GM23338 (cell line): Measurements from ENCODE around the gene NPL. TPM values are rescaled to one million over a fixed set of nuclear protein-coding genes. Genes with fewer than 3 reads are reported as not detected.

Experiments used
- ATAC-seq: fragments of 200-7000 bp; cut with Tn5 transposase; 3 replicates; pipeline ENCODE4 v1.9.1; 2020
- DNase-seq: peaks from one replicate; pipeline ENCODE4 v3.0.0-alpha.2; 2015; ENCODE audit warnings: low spot score
- H2AFZ ChIP-seq: fragments of 200-600 bp; sonication (generic); 2 replicates; pipeline ENCODE4 v1.8.0; 2016; ENCODE audit warnings: antibody characterized with exemption, mild to moderate bottlenecking, moderate library complexity
- H3F3A ChIP-seq: fragments of 200-600 bp; sonication (generic); replicated peaks from 2 replicates; pipeline ENCODE4 v1.8.0; 2017; ENCODE audit warnings: antibody characterized with exemption, mixed run types, low read depth
- H3K27ac ChIP-seq: fragments of 200-600 bp; sonication (generic); 2 replicates; pipeline ENCODE4 v1.6.1; 2016; ENCODE audit warnings: low read depth
- H3K27me3 ChIP-seq: fragments of 200-600 bp; sonication (generic); 2 replicates; pipeline ENCODE4 v1.8.0; 2016; ENCODE audit warnings: mild to moderate bottlenecking, mixed run types, moderate library complexity; ENCODE audit not compliant: insufficient read depth
- H3K36me3 ChIP-seq: fragments of 200-600 bp; sonication (generic); 2 replicates; pipeline ENCODE4 v1.8.0; 2016; ENCODE audit warnings: mild to moderate bottlenecking; ENCODE audit not compliant: insufficient read depth
- H3K4me1 ChIP-seq: fragments of 200-600 bp; sonication (generic); 2 replicates; pipeline ENCODE4 v1.8.0; 2016; ENCODE audit warnings: mild to moderate bottlenecking, moderate library complexity; ENCODE audit not compliant: insufficient read depth
- H3K4me2 ChIP-seq: fragments of 200-600 bp; sonication (generic); 2 replicates; pipeline ENCODE4 v1.7.1; 2017; ENCODE audit warnings: mixed run types
- H3K4me3 ChIP-seq: fragments of 200-600 bp; sonication (generic); 2 replicates; pipeline ENCODE4 v1.6.1; 2016; ENCODE audit warnings: mixed run types
- H3K79me2 ChIP-seq: fragments of 200-600 bp; sonication (generic); replicated peaks from 2 replicates; pipeline ENCODE4 v1.8.0; 2017; ENCODE audit warnings: mild to moderate bottlenecking; ENCODE audit not compliant: insufficient read depth
- H3K9me2 ChIP-seq: fragments of 200-600 bp; sonication (generic); 2 replicates; pipeline ENCODE4 v1.8.0; 2017; ENCODE audit not compliant: insufficient read depth
- H4K20me1 ChIP-seq: fragments of 200-600 bp; sonication (generic); replicated peaks from 2 replicates; pipeline ENCODE4 v1.8.0; 2017; ENCODE audit warnings: mild to moderate bottlenecking; ENCODE audit not compliant: insufficient read depth
- H3K27ac Mint-ChIP-seq: 2 replicates; pipeline ENCODE4 v1.8.0; 2020; ENCODE audit warnings: inconsistent platforms, mild to moderate bottlenecking, moderate library complexity, mixed read lengths
- H3K27me3 Mint-ChIP-seq: 3 replicates; pipeline ENCODE4 v1.8.0; 2022; ENCODE audit warnings: low read depth, mild to moderate bottlenecking, moderate library complexity, mixed read lengths, inconsistent platforms; ENCODE audit not compliant: insufficient read depth, poor library complexity
- H3K36me3 Mint-ChIP-seq: 3 replicates; pipeline ENCODE4 v1.8.0; 2021; ENCODE audit warnings: low read depth, mild to moderate bottlenecking, inconsistent platforms, moderate library complexity, mixed read lengths
- H3K4me1 Mint-ChIP-seq: 3 replicates; pipeline ENCODE4 v1.8.0; 2020; ENCODE audit warnings: mild to moderate bottlenecking, inconsistent platforms, mixed read lengths
- H3K4me3 Mint-ChIP-seq: 3 replicates; pipeline ENCODE4 v1.8.0; 2021; ENCODE audit warnings: moderate library complexity, mild to moderate bottlenecking, inconsistent platforms, mixed read lengths
- H3K9me3 Mint-ChIP-seq: 3 replicates; pipeline ENCODE4 v1.8.0; 2020; ENCODE audit warnings: moderate library complexity, mild to moderate bottlenecking, inconsistent platforms, mixed read lengths
- CREB1 ChIP-seq: fragments of 250-450 bp; sonication (Bioruptor Pico); IDR thresholded peaks from 2 replicates; pipeline ENCODE4 v1.5.0; 2020; ENCODE audit warnings: low read depth, mild to moderate bottlenecking, moderate library complexity
- CTCF ChIP-seq, 2 experiments: fragments of 200-600 bp in 1 of 2; sonication (generic) in 1 of 2; conservative IDR thresholded peaks; 2 replicates each; pipeline versions ENCODE4 v1.5.1 to v1.6.1; 2016 to 2017; ENCODE audit warnings: antibody characterized with exemption in 2 of 2, low read depth in 2 of 2, mild to moderate bottlenecking in 2 of 2, moderate library complexity in 1 of 2
- ETS1 ChIP-seq: IDR thresholded peaks from 2 replicates; pipeline ENCODE4 v1.6.1; 2016; ENCODE audit warnings: antibody characterized with exemption
- EZH2 ChIP-seq: fragments of 200-600 bp; sonication (generic); IDR thresholded peaks from one replicate; pipeline ENCODE4 v1.8.0; 2017; ENCODE audit warnings: antibody characterized with exemption, mild to moderate bottlenecking, low read depth; ENCODE audit not compliant: unreplicated experiment
- EZH2phosphoT487 ChIP-seq: fragments of 200-600 bp; sonication (generic); IDR thresholded peaks from one replicate; pipeline ENCODE4 v1.8.1; 2018; ENCODE audit warnings: antibody characterized with exemption; ENCODE audit not compliant: unreplicated experiment
- JUNB ChIP-seq: IDR thresholded peaks from one replicate; pipeline ENCODE4 v1.6.1; 2016; ENCODE audit warnings: antibody characterized with exemption; ENCODE audit not compliant: unreplicated experiment
- NANOG ChIP-seq: IDR thresholded peaks from 2 replicates; pipeline ENCODE4 v1.6.1; 2016; ENCODE audit warnings: antibody characterized with exemption, borderline replicate concordance
- POLR2AphosphoS5 ChIP-seq: IDR thresholded peaks from 2 replicates; pipeline ENCODE4 v1.6.1; 2016; ENCODE audit warnings: antibody characterized with exemption, low read depth
- REST ChIP-seq: IDR thresholded peaks from one replicate; pipeline ENCODE4 v1.6.1; 2018; ENCODE audit warnings: antibody characterized with exemption; ENCODE audit not compliant: unreplicated experiment
- STAT1 ChIP-seq: IDR thresholded peaks from one replicate; pipeline ENCODE4 v1.6.1; 2016; ENCODE audit warnings: antibody characterized with exemption; ENCODE audit not compliant: unreplicated experiment
- ZNF114 ChIP-seq: fragments of 250-450 bp; sonication (Bioruptor Pico); IDR thresholded peaks from 2 replicates; pipeline ENCODE4 v1.5.0; 2020; ENCODE audit warnings: mild to moderate bottlenecking, moderate library complexity
- ZNF331 ChIP-seq: fragments of 250-450 bp; sonication (Bioruptor Pico); IDR thresholded peaks from 2 replicates; pipeline ENCODE4 v1.5.0; 2020; ENCODE audit warnings: low read depth, mild to moderate bottlenecking, moderate library complexity
- ZNF462 ChIP-seq: fragments of 250-450 bp; sonication (Bioruptor Pico); IDR thresholded peaks from 2 replicates; pipeline ENCODE4 v1.5.0; 2020; ENCODE audit warnings: mild to moderate bottlenecking, moderate library complexity
- polyA plus RNA-seq: library from polyadenylated mRNA; unstranded; fragments of >200 nt; fragmentation: Nextera tagmentation; extraction: Ambion mirVana; gene quantifications from 2 replicates; pipeline ENCODE4 v1.2.1, GENCODE V29; 2016
- total RNA-seq: library from RNA; depleted of rRNA; stranded (reverse); fragments of >200 nt; shearing (Covaris generic); gene quantifications from 2 replicates; pipeline ENCODE4 v1.2.3, GENCODE V29; 2014

The NPL gene
- total and polyA plus RNA-seq, 2 experiments from 2014 or later: 2.4 to 2.8 TPM

- H3F3A ChIP-seq: no peaks in the 10 kb centered on the region
- ATAC-seq (peak; percentile 65; the same call in 1 of the 3 replicates), DNase-seq (no peak)
- TF ChIP-seq ZNF114 (CRISPR knock-in tag) (no peak), CTCF (conservative IDR thresholded peaks at IDR 0.05; ENCODE audit: low read depth in 2 of 2) (no peak), EZH2phosphoT487 (no peak), ETS1 (no peak), STAT1 (no peak), NANOG (no peak), CREB1 (CRISPR knock-in tag) (no peak), POLR2AphosphoS5 (no peak), ZNF462 (CRISPR knock-in tag) (no peak), JUNB (no peak), REST (no peak), ZNF331 (CRISPR knock-in tag) (no peak), EZH2 (no peak)
- no peak overlapping the region for H3K4me3 ChIP-seq
- no peaks in the 10 kb centered on the region for H3K9me2 ChIP-seq
- no peaks in the 10 kb centered on the region for H3K79me2 ChIP-seq
- no peaks in the 10 kb centered on the region for H3K27me3 Mint-ChIP-seq
- H3K27ac ChIP-seq: no peak overlapping the region
- H3K9me3 Mint-ChIP-seq: no peaks in the 10 kb centered on the region
- no peaks in the 10 kb centered on the region for H3K4me1 ChIP-seq
- H3K4me2 ChIP-seq: no peak overlapping the region
- peak overlapping the region; percentile 81; the same call in 1 of the 2 replicates for H2AFZ ChIP-seq
- no peak overlapping the region for H3K4me3 Mint-ChIP-seq
- H3K36me3 ChIP-seq: no peaks in the 10 kb centered on the region
- H4K20me1 ChIP-seq: no peaks in the 10 kb centered on the region
- H3K27ac Mint-ChIP-seq: no peak overlapping the region
- peaks cover 3% of the 10 kb centered on the region; the same call in 2 of the 3 replicates for H3K4me1 Mint-ChIP-seq
- no peaks in the 10 kb centered on the region for H3K36me3 Mint-ChIP-seq
- H3K27me3 ChIP-seq: no peaks in the 10 kb centered on the region
These were observed 35.5 kb upstream of the NPL start for GRCh38 chr1:182754087-182754486.
